ENCODE measurements around the gene GUCY2D. TPM values are rescaled to one million over a fixed set of nuclear protein-coding genes. Genes with fewer than 3 reads are reported as not detected.

The GUCY2D gene
- total RNA-seq, 1 donor from 2014 or later: 0.69 TPM

- Mint-ChIP-seq H3K36me3 (no peaks in the 10 kb centered on the region), H3K4me3 (no peak overlapping the region), H3K4me1 (peaks cover 13% of the 10 kb centered on the region), H3K9me3 (no peaks in the 10 kb centered on the region), H3K27ac (no peak overlapping the region), H3K27me3 (ENCODE audit: low read depth) (peaks cover 100% of the 10 kb centered on the region)
- DNase-seq (ENCODE audit: low spot score in 2 of 2, unreplicated experiment in 2 of 2): no peak
- no peak for TF ChIP-seq CTCF (IDR thresholded peaks at IDR 0.05; ENCODE audit: unreplicated experiment)
Observed at GRCh38 chr17:8068736-8069586, 66.5 kb downstream of the GUCY2D start.

- Mint-ChIP-seq H3K4me3 (no peak overlapping the region), H3K36me3 (no peaks in the 10 kb centered on the region), H3K27me3 (ENCODE audit: low read depth) (peaks cover 100% of the 10 kb centered on the region), H3K9me3 (no peaks in the 10 kb centered on the region), H3K4me1 (peaks cover 13% of the 10 kb centered on the region), H3K27ac (no peak overlapping the region)
- no peak for TF ChIP-seq CTCF (IDR thresholded peaks at IDR 0.05; ENCODE audit: unreplicated experiment)
- no peak for DNase-seq (ENCODE audit: low spot score in 2 of 2, unreplicated experiment in 2 of 2)
Observed at GRCh38 chr17:8069587-8069860, 67.1 kb downstream of the GUCY2D start.

Other genes starting within 250 kb of the GUCY2D start
- gene KDM6B, start 168.4 kb upstream of the GUCY2D start, total RNA-seq: 88.4 to 96.3 TPM (median 94.4 TPM) in 3 replicates
- 12.3 to 15.4 TPM (median 15.2 TPM) in 3 replicates for gene TMEM88, start 147.5 kb upstream of the GUCY2D start, total RNA-seq
- gene NAA38, start 145.1 kb upstream of the GUCY2D start, total RNA-seq: 63.9 to 67.2 TPM (median 66.4 TPM) in 3 replicates
- 12.5 to 13.0 TPM (median 13.0 TPM) in 3 replicates for gene CYB5D1, start 144.6 kb upstream of the GUCY2D start, total RNA-seq
- 333 to 339 TPM (median 337 TPM) in 3 replicates for gene CHD3, start 113.8 kb upstream of the GUCY2D start, total RNA-seq
- gene RNF227, start 86.3 kb upstream of the GUCY2D start, total RNA-seq: 3.0 to 3.4 TPM (median 3.1 TPM) in 3 replicates
- gene KCNAB3, start 72.8 kb upstream of the GUCY2D start, total RNA-seq: 18.4 to 18.8 TPM (median 18.5 TPM) in 3 replicates
- 98.7 to 119 TPM (median 111 TPM) in 3 replicates for gene TRAPPC1, start 70.7 kb upstream of the GUCY2D start, total RNA-seq
- 49.4 to 51.5 TPM (median 50.0 TPM) in 3 replicates for gene CNTROB, start 70.4 kb upstream of the GUCY2D start, total RNA-seq
- 0.09 TPM in 1 of 3 replicates, not detected in the others for gene ALOX15B, start 36.4 kb downstream of the GUCY2D start, total RNA-seq
- 0.70 TPM in 1 of 3 replicates, not detected in the others for gene ALOX12B, start 85.1 kb downstream of the GUCY2D start, total RNA-seq
- 0.09 to 0.13 TPM in 2 of 3 replicates, not detected in the other for gene ALOXE3, start 115.9 kb downstream of the GUCY2D start, total RNA-seq
- gene HES7, start 121.5 kb downstream of the GUCY2D start, total RNA-seq: 0.45 to 0.75 TPM (median 0.66 TPM) in 3 replicates
- 55.2 to 70.2 TPM (median 58.0 TPM) in 3 replicates for gene PER1, start 149.8 kb downstream of the GUCY2D start, total RNA-seq
- 51.3 to 55.3 TPM (median 54.8 TPM) in 3 replicates for gene VAMP2, start 160.3 kb downstream of the GUCY2D start, total RNA-seq
- gene TMEM107, start 173.8 kb downstream of the GUCY2D start, total RNA-seq: 22.0 to 23.2 TPM (median 22.6 TPM) in 3 replicates
- 2.7 to 3.1 TPM (median 3.0 TPM) in 3 replicates for gene BORCS6, start 187.6 kb downstream of the GUCY2D start, total RNA-seq
- gene AURKB, start 208.0 kb downstream of the GUCY2D start, total RNA-seq: 33.1 to 37.4 TPM (median 37.3 TPM) in 3 replicates
- gene CTC1, start 245.4 kb downstream of the GUCY2D start, total RNA-seq: 45.1 to 52.9 TPM (median 50.6 TPM) in 3 replicates
- gene PFAS, start 246.7 kb downstream of the GUCY2D start, total RNA-seq: 104 to 111 TPM (median 105 TPM) in 3 replicates